Measurements from ENCODE around the gene SERPINB6.
"Not testable (repeated sequence)": the region's sequence is repeated elsewhere in the genome, so short reads cannot be mapped to it uniquely, and the experiment has no call there.

The SERPINB6 gene

DNA sequence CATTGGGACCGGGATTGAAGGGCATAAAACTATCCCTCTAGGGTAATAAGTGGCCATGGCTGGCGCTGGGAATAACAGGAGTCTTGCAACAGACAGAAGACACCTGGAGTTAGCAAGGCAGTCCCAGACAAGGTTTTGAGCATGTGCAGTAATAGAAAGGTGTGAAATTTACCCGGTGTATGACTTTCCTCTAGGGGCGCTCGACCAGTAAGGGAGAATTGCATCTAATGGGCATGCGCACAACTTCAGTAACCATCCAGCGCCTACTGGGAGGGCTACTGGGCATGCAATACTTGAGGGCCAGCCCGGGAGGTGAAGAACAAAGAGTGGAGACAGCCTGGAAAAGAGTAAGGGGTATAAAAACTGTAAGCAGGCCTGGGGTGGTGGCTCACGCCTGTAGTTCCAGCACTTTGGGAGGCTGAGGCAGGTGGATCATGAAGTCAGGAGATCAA, 32.7 kb downstream of the SERPINB6 start:
- DNase-seq (ENCODE audit: low spot score): no peak

DNA sequence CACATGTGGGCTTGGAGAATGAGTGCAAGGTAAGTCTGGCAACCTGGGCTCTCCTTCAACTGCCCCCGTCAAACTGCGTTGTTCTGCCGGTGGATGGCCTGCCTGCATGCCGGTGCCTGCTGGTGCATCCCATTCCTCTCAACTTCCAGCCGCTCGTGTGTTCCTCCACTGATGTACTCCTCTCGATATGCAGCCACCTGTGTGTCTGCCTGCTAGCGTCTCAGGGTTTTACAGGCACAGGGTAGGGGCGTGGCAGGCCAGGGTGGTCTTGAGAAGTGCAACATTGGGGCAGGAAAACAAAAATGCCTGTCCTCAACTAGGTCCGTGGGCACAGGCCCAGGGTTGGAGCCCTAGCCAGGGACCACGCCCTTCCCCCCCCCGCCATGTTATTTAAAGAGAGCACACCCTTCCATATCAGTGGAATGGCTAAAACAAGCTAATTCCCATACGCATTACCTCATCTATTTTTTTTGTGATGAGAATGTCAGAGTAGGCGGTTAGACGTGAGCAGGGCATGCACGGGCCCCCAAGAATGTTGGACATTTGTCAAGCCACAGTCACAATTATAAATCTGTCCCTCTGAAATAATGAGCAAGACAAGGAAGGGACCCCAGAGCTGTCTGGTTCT, 33.2 kb downstream of the SERPINB6 start:
- DNase-seq (ENCODE audit: low spot score): no peak

DNA sequence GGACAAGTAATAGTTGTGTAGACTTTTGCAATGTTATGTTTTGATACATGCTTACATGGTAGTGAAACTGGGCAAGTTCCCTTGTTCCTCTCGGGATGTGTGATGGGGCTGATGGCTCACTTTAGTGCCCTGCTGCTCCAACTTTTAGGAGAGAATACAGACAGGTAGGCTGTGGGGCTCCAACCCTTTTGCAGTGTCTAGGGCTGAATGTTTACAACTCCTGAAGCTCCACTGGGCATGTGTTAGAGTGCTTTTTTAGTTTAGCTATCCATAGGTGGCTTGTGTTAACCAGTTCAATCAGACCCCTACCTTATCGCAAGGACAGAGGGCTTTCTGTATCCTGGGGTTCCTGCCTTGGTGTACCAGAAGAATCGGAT, 33.8 kb downstream of the SERPINB6 start:
- no peak for DNase-seq (ENCODE audit: low spot score)

- no peak for DNase-seq (ENCODE audit: low spot score)
Observed at GRCh38 chr6:2935566-2936291, 35.6 kb downstream of the SERPINB6 start.

DNA sequence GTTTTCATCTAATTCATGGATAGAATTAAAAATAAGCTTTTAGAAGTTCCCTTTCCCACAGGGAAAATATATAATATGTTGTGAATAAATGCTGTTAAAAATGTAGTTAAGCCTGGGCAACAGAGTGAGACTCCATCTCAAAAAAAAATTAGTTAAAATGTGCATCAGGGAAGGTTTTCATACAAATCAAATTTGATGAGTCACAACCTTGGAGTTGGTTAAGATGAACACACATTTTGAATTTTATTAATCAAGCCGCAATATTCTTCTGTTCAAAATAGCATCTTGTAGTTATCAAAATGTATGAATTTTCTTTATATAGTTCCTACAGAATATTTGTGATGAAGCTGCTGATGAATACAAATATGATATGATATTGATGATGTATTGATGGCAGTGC, 37.3 kb downstream of the SERPINB6 start:
- no peak for DNase-seq (ENCODE audit: low spot score)

- DNase-seq (ENCODE audit: low spot score): not testable (repeated sequence)
Observed at GRCh38 chr6:2932911-2933310, 38.5 kb downstream of the SERPINB6 start.

DNA sequence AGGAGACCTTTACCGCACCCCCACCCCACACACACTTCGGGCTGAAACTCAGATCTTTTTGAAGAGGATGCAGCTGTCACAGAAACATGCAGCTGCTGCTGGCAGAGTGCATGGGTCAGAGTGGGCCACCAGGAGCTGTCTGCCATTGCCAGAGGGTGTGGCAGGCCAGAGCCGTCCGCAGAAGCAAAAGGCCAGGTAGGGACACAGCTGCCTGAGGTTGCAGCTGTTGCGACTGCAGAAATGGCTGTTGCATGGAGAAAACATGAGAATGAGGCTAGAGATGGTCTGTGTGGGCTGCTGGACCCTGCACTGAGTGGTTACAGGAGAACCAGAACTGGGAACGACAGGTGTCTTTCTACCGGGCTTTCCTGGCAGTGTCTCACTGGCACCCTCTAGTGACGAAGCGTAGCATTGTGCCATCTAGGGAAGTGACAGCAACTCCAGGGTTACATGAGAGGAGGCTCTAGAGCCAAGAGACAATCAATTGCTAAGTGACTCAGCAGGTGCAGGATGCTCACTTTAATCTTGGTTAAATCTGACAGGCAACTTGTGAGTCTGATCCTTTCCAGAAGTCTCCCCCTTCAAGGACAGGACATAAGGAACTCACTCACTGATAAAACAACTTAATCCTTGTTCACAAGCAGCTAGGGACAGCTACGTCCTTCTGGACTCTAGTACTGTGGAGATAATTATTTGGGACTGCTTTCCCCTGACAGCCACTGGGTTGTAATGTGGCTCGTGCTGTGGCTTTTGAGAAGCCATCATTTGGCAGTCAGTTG, 39.2 kb downstream of the SERPINB6 start:
- DNase-seq (ENCODE audit: low spot score): peak; percentile 79

DNA sequence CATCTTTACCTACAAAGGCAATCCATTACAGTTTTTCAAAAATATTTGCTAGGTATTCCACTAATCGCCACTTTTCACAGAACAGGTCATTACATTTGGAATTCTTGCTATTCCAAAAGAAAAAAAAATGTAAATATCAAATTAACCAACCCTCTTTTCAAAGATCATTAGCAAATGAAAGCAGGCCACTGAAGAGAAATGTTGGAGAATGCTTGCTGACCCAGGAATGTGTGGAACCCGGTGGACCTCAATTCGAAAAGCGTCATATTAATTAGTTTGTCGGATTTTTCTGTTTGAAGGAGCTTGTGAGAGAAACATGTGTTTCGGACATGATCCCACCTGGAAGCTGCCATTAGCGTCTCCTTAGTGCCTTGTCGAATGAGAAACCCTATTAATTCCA, 40.3 kb downstream of the SERPINB6 start:
- no peak for DNase-seq (ENCODE audit: low spot score)

- DNase-seq (ENCODE audit: low spot score): not testable (repeated sequence)
Observed at GRCh38 chr6:2927931-2928330, 43.4 kb downstream of the SERPINB6 start.

DNA sequence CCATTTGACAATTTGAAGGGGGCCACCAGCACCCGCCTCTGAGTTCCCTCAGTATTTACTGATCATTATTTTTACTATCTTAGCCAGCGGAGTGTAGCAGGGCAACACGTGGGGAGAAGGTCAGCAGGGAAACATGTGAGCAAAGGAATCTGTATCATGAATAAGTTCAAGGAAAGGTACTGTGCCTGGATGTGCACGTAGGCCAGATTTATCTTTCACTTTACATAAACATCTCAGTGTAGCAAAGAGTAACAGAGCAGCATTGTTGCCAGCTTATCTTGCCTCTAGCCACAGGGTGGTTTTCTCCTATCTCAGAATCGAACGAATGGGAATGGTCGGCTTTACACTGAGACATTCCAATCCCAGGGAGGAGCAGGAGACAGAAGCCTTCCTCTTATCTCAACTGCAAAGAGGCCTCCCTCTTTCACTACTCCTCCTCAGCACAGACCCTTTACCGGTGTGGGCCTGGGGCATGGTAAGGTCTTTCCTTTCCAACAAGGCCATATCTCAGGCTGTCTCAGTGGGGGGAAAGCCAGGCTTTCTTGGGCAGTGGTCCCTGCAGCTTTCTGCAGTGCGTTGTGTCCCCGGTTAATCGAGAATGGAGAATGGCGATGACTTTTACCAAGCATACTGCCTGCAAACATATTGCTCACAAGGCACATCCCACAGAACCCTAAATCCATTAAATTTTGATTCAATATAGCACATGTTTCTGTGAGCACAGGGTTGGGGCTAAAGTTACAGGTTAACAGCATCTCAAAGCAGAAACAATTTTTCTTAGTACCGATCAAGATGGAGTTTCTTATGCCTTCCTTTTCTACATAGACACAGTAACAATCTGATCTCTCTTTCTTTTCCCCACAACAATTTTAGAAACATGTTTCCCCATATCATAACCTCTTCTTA, 45.3 kb downstream of the SERPINB6 start:
- DNase-seq (ENCODE audit: low spot score): not testable (repeated sequence)

- no peak for DNase-seq (ENCODE audit: low spot score)
Observed at GRCh38 chr6:2921520-2922115, 49.7 kb downstream of the SERPINB6 start.

- DNase-seq (ENCODE audit: low spot score): no peak
Observed at GRCh38 chr6:2920671-2921112, 50.7 kb downstream of the SERPINB6 start.

GRCh38 chr6:2919886-2920285, 51.5 kb downstream of the SERPINB6 start:
- no peak for DNase-seq (ENCODE audit: low spot score)

GRCh38 chr6:2919401-2919800, 52.0 kb downstream of the SERPINB6 start:
- DNase-seq (ENCODE audit: low spot score): no peak

DNA sequence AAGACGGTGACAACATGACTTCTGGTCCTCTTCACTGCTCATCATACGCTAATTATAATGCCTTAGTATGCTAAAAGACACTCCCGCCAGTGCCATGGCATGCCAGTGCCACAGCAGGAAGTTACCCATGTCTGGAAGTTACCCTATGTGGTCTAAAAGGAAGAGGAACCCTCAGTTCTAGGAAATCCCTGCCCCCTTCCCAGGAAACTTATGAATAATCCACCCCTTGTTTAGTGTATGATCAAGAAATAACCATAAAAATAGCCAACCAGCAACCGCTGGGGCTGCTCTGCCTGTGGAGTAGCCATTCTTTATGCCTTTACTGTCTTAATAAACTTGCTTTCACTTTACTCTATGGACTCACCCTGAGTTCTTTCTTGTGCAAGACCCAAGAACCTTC, 52.4 kb downstream of the SERPINB6 start:
- no peak for DNase-seq (ENCODE audit: low spot score)

DNA sequence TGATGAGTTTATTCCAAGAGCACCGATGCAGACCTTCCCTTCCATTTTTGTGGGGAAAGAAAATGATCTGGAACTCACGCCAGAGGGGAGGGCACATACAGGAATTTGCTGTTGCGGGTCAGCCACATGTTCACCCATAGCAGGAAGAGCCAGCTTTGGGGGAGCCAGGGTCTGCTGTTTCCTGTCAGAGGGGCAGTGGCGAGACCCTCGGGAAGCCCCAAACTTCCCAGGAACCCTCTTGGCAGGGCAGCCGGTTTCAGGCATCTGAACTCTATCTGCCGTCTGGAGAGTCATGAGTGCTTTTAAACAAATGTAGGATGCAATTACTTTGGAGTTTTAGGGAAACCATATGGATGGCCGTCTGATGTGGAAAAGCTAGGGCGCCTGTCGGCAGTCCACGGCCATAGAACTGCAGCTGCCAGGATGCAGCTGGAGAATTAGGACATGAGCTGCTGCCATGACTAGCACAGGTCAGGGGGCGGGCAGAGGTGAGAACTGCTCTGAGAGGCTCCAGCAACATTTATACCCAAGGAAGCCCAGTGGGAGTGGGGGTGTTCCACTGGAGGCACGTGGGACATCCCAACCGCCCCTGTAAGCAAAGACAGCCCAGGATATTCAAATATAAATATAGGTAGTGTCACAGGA, 53.4 kb downstream of the SERPINB6 start:
- no peak for DNase-seq (ENCODE audit: low spot score)

- DNase-seq (ENCODE audit: low spot score): no peak
Observed at GRCh38 chr6:2917065-2917464, 54.3 kb downstream of the SERPINB6 start.

DNA sequence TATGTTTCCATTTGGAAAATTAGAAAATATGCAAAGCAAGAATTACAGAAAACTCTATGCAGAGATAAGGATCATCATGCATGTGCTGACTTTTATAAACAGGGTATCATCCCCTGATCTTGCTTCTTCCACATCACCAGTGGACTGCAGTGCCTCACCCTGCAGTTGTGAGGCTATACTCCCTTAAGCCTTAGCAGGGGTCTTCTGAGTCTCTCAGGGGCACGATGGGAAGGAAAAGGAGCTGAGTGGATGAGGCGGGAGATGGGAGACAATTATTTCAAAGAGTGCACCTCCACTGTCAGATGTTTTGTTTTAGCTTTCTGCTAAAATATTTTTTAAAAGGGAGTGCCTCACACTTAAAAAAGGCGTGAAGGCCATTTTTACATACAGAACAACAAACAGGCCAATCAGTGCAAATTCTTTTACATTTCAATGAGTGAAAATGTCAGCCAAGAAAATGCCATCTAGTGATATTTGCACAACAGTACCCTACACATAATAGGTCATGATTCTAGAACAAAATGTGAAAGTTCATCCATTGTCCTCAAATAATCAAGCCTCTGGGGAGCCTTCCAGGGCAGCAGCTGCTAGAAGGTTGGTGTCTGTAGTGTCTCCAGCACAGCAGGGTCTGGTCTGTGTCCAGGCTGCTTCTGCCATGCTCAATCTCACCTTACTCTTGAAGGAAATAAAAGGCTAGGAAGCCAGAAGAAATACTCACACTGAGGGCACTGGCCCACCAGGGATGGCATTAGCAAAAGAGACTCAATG, 55.0 kb downstream of the SERPINB6 start:
- DNase-seq (ENCODE audit: low spot score): no peak

DNA sequence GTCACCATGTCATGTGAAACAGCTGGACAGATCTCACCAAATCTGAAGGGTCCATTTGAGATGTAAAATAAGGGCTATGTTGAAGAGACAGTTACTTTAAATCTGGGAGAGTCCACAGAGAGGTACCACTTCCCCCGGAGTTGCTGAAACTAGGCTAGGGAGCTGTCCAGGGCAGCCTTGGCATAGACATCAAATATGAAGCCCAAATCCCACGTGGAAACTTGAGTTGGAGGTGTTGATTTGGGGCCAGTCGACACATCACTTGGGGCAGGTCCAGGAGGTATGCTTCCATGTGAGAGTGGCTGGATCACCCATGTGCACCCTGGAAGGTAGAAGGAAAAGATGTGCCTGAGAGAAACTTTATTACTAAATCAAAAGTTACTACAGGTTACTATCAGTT, 56.2 kb downstream of the SERPINB6 start:
- DNase-seq (ENCODE audit: low spot score): no peak

- no peak for DNase-seq (ENCODE audit: low spot score)
Observed at GRCh38 chr6:2914318-2914660, 57.1 kb downstream of the SERPINB6 start.
